GM12865 (cell line): ENCODE results near the gene MCCC2.

ENCODE experiments used
- DNase-seq: peaks from one replicate; pipeline ENCODE4 v3.0.0; 2010; ENCODE audit warnings: low read depth
- H3K4me3 ChIP-seq: 2 replicates; pipeline ENCODE4 v1.5.1; 2011; ENCODE audit warnings: mild to moderate bottlenecking, low read depth, low read length, control low read depth
- CTCF ChIP-seq: IDR thresholded peaks from 2 replicates; pipeline ENCODE4 v1.5.1; 2011; ENCODE audit warnings: low read length, control low read depth, low read depth, inconsistent platforms; ENCODE audit not compliant: insufficient read depth; ENCODE audit errors: missing control alignments

Gene MCCC2

GRCh38 chr5:71695595-71695994, 108.5 kb downstream of the MCCC2 start:
- TF ChIP-seq CTCF, result no peak
- H3K4me3 ChIP-seq, result no peak overlapping the region
- DNase-seq, result no peak

- no peak for DNase-seq
- TF ChIP-seq CTCF, result peak; percentile 35
- H3K4me3 ChIP-seq, result no peak overlapping the region
Observed at GRCh38 chr5:71697967-71698366, 110.8 kb downstream of the MCCC2 start.

GRCh38 chr5:71699233-71699632, 112.1 kb downstream of the MCCC2 start:
- TF ChIP-seq CTCF, result no peak
- no peak for DNase-seq
- H3K4me3 ChIP-seq, result no peak overlapping the region

- DNase-seq, result no peak
- no peak for TF ChIP-seq CTCF
Observed at GRCh38 chr5:71699751-71700150, 112.6 kb downstream of the MCCC2 start.

GRCh38 chr5:71700803-71701202, 113.7 kb downstream of the MCCC2 start:
- no peak for DNase-seq
- TF ChIP-seq CTCF, result no peak
- no peak overlapping the region for H3K4me3 ChIP-seq

More at GRCh38 chr5:71699751-71700150, 112.6 kb downstream of the MCCC2 start:
- no peak overlapping the region for H3K4me3 ChIP-seq

- no peak for TF ChIP-seq CTCF
- no peak for DNase-seq
- H3K4me3 ChIP-seq, result no peak overlapping the region
Observed at GRCh38 chr5:71701407-71701806, 114.3 kb downstream of the MCCC2 start.

GRCh38 chr5:71703941-71704340, 116.8 kb downstream of the MCCC2 start:
- DNase-seq, result no peak
- no peak overlapping the region for H3K4me3 ChIP-seq
- TF ChIP-seq CTCF, result no peak
